Neutrophil (primary cell): ENCODE measurements around the gene MEPCE.

Source experiments
- H3K27ac ChIP-seq: fragments of 200-600 bp; sonication (generic); 2 replicates; pipeline ENCODE4 v1.5.1; 2016; ENCODE audit warnings: mild to moderate bottlenecking, moderate library complexity
- H3K27me3 ChIP-seq: fragments of 200-600 bp; sonication (generic); 2 replicates; pipeline ENCODE4 v1.6.0; 2016; ENCODE audit warnings: mild to moderate bottlenecking
- H3K36me3 ChIP-seq: fragments of 200-600 bp; sonication (generic); 2 replicates; pipeline ENCODE4 v1.5.1; 2017
- H3K4me1 ChIP-seq, 2 experiments: fragments of 200-600 bp in 1 of 2; sonication (generic) in 1 of 2; 1 replicate in 1 of 2; 2 replicates in 1 of 2; pipeline versions ENCODE4 v1.5.1 to v1.6.1; 2013 to 2016; ENCODE audit warnings: low read depth in 1 of 2, low read length in 1 of 2, mild to moderate bottlenecking in 1 of 2, moderate library complexity in 1 of 2; ENCODE audit not compliant: control insufficient read depth in 1 of 2, insufficient read depth in 1 of 2
- H3K4me3 ChIP-seq, 2 experiments: fragments of 200-600 bp in 1 of 2; sonication (generic) in 1 of 2; 1 replicate in 1 of 2; 2 replicates in 1 of 2; pipeline ENCODE4 v1.5.1; 2013 to 2016; ENCODE audit warnings: low read depth in 1 of 2, low read length in 1 of 2, mild to moderate bottlenecking in 1 of 2, moderate library complexity in 1 of 2
- H3K9me3 ChIP-seq: fragments of 200-600 bp; sonication (generic); 2 replicates; pipeline ENCODE4 v1.5.1; 2016
- TF ChIP-seq, protein P1 (sequence below): fragments of 200-600 bp; sonication (generic); IDR thresholded peaks from 2 replicates; pipeline ENCODE4 v1.5.1; 2016; ENCODE audit warnings: antibody characterized with exemption

The MEPCE gene

DNA sequence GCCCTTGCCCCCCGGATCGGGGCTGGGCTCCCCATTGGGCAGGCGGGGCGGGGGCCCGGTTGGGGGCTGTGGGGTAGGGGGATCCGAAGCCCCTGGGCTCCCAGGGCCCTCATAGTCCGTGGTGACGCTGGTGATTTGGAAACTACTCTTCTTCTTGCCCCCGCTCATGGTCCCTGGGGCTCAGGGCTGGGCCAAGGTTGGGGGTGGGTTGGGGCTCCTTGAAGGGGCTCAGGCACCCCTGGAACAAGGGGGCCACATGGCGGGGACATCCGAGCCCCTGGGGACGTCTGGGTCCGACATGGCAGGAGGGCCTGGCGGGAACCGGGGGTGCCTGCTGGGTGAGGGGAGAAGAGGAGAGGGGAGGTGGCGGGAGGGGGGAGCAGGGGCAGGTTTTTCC lies 48.2 kb downstream of the MEPCE start:
- Histone ChIP-seq H3K9me3 (no peaks in the 10 kb centered on the region), H3K36me3 (peaks cover 49% of the 10 kb centered on the region), H3K27me3 (peaks cover 5% of the 10 kb centered on the region), H3K27ac (peak overlapping the region; percentile 98), H3K4me1 (peaks cover 40 to 46% of the 10 kb centered on the region in 2 experiments), H3K4me3 (peak overlapping the region; percentile 86 to 97)
- TF ChIP-seq, protein P1, sequence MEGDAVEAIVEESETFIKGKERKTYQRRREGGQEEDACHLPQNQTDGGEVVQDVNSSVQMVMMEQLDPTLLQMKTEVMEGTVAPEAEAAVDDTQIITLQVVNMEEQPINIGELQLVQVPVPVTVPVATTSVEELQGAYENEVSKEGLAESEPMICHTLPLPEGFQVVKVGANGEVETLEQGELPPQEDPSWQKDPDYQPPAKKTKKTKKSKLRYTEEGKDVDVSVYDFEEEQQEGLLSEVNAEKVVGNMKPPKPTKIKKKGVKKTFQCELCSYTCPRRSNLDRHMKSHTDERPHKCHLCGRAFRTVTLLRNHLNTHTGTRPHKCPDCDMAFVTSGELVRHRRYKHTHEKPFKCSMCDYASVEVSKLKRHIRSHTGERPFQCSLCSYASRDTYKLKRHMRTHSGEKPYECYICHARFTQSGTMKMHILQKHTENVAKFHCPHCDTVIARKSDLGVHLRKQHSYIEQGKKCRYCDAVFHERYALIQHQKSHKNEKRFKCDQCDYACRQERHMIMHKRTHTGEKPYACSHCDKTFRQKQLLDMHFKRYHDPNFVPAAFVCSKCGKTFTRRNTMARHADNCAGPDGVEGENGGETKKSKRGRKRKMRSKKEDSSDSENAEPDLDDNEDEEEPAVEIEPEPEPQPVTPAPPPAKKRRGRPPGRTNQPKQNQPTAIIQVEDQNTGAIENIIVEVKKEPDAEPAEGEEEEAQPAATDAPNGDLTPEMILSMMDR: no peak

DNA sequence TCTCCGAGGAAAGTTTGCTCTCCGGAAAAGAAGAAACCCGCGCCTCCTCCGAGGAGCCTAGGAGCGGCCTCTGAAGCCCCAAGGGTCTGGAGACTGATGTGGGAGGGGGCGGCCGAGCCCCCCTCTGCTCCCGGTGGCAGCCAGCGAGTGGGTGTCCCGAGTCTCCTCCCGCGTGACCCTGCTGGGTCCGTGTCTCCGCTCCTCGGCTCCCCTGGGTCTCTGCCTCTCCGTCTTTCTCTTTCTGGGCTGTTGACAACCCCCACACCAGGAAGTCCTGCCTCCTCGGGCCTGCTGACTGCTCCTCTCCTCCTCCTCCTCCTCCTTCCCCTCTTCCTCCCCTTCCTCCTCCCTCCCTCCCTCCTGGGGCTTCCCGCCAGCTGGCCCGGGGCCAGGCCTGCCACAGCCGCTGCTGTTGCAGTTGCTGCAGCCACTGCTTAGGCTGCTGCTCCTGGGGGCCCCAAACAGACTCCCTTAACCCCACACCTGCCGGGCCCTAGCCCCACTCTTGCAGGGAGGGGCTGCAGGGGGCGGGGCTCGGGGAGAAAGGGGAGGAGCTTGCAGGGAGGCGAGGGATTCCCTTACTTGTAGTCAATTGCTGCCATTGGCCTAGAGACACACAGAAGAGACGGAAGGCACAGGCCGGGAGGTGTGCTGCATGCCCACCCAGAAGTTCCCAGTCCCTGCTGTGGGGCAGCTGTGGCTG lies 49.5 kb downstream of the MEPCE start, which contains the start of gene TSC22D4:
TSC22D4 (minus strand) TSS at position 257 of the 703 bp plus-strand sequence. CDS start 1,176 bp downstream, outside the sequence.
- no peaks in the 10 kb centered on the region for H3K9me3 ChIP-seq
- H3K36me3 ChIP-seq: peaks cover 37% of the 10 kb centered on the region
- TF ChIP-seq, protein P1: peak; percentile 32
- peaks cover 41 to 42% of the 10 kb centered on the region in 2 experiments for H3K4me1 ChIP-seq
- H3K27ac ChIP-seq: peak within 1 kb of the TSS; percentile 98
- H3K27me3 ChIP-seq: peaks cover 17% of the 10 kb centered on the region
- peak within 1 kb of the TSS; percentile 86 to 97 for H3K4me3 ChIP-seq

DNA sequence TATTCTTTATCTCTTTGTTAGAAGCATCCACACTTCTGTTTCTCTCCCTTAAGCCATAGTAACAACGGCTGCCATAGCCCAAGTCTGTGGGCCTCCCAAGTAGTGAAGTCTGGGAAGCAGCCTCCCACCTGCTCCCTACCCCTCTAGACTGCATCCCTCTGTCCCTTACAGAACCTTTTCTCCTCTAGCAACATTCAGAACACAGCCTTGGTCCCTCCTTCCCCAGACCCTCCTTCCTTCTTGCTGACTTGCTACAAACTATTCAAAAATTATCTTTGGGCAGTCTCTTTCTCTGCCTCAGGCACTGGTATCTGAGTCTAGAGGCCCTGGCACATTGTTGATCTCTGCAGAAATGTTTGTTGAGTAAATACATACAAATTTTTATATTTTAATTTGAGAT lies 51.8 kb downstream of the MEPCE start:
- no peak overlapping the region for H3K4me3 ChIP-seq
- no peaks in the 10 kb centered on the region for H3K9me3 ChIP-seq
- peaks cover 41% of the 10 kb centered on the region for H3K27me3 ChIP-seq
- no peak overlapping the region for H3K27ac ChIP-seq
- H3K36me3 ChIP-seq: peaks cover 13% of the 10 kb centered on the region
- H3K4me1 ChIP-seq: peaks cover 23 to 26% of the 10 kb centered on the region in 2 experiments
- TF ChIP-seq, protein P1: no peak

DNA sequence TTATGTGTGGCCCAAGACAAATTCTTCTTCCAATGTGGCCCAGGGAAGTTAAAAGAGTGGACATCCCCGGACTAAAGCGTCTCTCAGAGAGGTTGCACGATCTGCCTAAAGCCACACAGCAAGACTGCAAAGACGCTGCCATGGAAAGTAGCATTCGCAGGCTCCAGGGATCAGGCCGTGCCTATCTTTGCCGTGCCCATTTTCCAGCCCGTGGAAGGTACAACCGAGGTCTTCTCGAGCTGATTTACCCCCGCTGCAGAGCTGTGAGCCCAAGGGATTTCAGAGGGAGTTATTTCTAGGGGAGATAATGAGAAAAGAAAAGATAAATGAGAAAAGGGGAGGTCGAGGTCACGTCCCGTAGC lies 53.1 kb downstream of the MEPCE start:
- H3K27me3 ChIP-seq: peaks cover 45% of the 10 kb centered on the region
- peaks cover under 1% of the 10 kb centered on the region for H3K36me3 ChIP-seq
- no peaks in the 10 kb centered on the region for H3K9me3 ChIP-seq
- peak overlapping the region; percentile 59 to 70 for H3K4me3 ChIP-seq
- no peak overlapping the region for H3K27ac ChIP-seq
- H3K4me1 ChIP-seq: peaks cover 13 to 22% of the 10 kb centered on the region in 2 experiments
- TF ChIP-seq, protein P1: no peak

DNA sequence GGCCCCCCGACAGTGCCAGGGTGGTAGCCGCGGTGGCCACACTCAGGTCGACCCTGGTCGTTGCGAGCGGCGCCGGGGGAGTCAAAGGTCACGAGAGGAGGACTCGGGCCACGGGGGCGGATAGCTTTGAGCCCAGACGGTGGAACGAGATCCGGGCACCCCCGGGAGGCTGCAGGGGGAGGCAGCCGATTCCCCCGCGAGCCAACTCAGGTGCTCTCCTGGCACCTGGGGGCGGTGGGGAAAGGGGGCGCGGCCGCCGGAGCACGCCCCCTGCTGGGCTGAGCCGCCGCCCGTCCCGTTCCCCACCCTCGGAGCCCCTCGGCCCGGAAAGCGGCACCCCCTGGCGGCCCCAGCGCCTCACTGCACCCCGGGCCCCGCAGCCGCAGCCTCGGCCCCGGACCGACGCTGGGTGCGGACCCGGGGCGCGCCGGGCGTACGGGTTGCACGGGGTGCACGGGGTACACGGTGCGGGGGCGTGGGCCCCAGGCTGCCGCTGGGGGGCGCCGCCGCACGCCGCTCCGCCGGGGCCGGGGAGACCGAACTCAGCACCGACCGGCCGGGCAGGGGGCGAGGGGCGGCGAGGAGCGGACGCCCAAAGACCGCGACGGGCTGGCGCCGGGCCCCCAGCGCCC lies 53.6 kb downstream of the MEPCE start:
- Histone ChIP-seq H3K36me3 (no peaks in the 10 kb centered on the region), H3K4me3 (peak overlapping the region; percentile 59 to 70), H3K27ac (peak overlapping the region; percentile 35), H3K27me3 (peaks cover 45% of the 10 kb centered on the region), H3K9me3 (no peaks in the 10 kb centered on the region), H3K4me1 (peaks cover 13 to 22% of the 10 kb centered on the region in 2 experiments)
- TF ChIP-seq, protein P1: peak; percentile 98
